ENCODE results near the gene PACRG. TPM values are rescaled to one million over a fixed set of nuclear protein-coding genes. Genes with fewer than 3 reads are reported as not detected.

Gene PACRG
- polyA plus RNA-seq, 1 of the 3 experiments (the other 2 are of a cell fraction): 0.56 TPM

DNA sequence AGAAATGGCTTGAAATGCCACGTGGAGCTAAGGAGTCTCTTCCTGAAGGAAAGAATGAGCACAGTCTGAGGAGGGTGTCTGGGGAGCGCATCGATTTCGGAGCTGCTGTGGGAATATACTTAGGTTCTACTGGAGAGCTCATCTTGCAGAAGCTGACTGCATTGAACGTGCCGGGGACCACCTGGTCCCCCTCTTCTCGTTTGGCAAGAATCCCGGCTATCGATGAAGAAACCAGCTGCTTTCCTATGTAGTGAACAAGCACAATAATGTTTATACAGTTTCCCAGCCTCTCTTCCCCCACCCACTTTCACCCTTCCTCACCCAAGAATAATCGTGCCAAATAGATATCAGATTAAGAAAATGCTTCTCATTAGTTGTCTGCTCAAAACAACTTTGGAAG, 242.5 kb downstream of the PACRG start:
- ChIA-PET CTCF (no interaction called here), POLR2A (no interaction called here)
- Histone ChIP-seq H3K4me2 (no peak overlapping the region), H3K27ac (ENCODE audit: low read depth in 2 of 2, low read length in 1 of 2) (no peak overlapping the region), H3K27me3 (ENCODE audit: insufficient read depth) (no peaks in the 10 kb centered on the region), H3K36me3 (replicated peaks in 1 of 2; ENCODE audit: control insufficient read depth in 1 of 2, insufficient read depth in 2 of 2, low read length in 1 of 2) (no peaks in the 10 kb centered on the region), H3K9me2 (no peaks in the 10 kb centered on the region), H3K4me1 (ENCODE audit: control insufficient read depth in 1 of 2, insufficient read depth in 2 of 2, low read depth in 1 of 2, low read length in 1 of 2) (peaks cover 0 to under 1% of the 10 kb centered on the region in 2 experiments; a peak in 1 of 4 replicates), H3K9ac (no peak overlapping the region), H3K4me3 (ENCODE audit: low read depth in 2 of 2, low read length in 1 of 2) (no peak overlapping the region), H2AFZ (ENCODE audit: low read depth) (no peak overlapping the region), H3K79me2 (ENCODE audit: insufficient read depth) (no peaks in the 10 kb centered on the region), H4K20me1 (ENCODE audit: insufficient read depth) (no peaks in the 10 kb centered on the region), H3K9me3 (no peaks in the 10 kb centered on the region), H3F3A (replicated peaks; ENCODE audit: insufficient read depth) (peaks cover 1% of the 10 kb centered on the region)
- no peak for DNase-seq
- WGBS (ENCODE audit: low lambda C conversion rate): 76% methylated on average over 10 of the region's 10 CpGs
- TF ChIP-seq POLR2AphosphoS5 (IDR thresholded peaks at IDR 0.05; ENCODE audit: low read depth, low read length) (no peak), MXI1 (IDR thresholded peaks at IDR 0.05; ENCODE audit: low read depth, low read length) (no peak), TEAD4 (IDR thresholded peaks at IDR 0.05; ENCODE audit: borderline replicate concordance, insufficient read depth) (no peak), GABPA (IDR thresholded peaks at IDR 0.05; ENCODE audit: low read depth) (no peak), EZH2phosphoT487 (IDR thresholded peaks at IDR 0.05; ENCODE audit: borderline replicate concordance, low read depth) (no peak), NRF1 (IDR thresholded peaks at IDR 0.05; ENCODE audit: low read depth, low read length) (no peak)

DNA sequence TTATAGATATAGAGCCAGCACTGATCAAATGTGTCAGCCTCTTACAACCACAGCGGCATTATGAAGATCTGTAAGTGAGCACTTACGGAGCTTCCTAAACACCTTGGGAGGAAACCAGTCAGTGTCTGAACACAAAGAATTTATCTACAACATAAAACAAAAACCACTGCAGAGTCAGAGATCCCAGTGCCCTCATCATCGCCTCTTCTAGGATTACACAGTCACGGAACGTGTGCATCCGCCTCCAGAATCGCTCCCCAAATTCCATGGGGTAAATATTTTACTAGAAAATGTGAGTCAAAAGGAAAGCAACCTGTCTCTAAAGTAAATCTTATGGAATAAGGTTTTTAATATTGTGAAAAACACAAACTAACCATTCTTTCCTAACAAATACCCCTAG, 243.6 kb downstream of the PACRG start:
- Histone ChIP-seq H3K79me2 (ENCODE audit: insufficient read depth) (no peaks in the 10 kb centered on the region), H3K4me1 (ENCODE audit: control insufficient read depth in 1 of 2, insufficient read depth in 2 of 2, low read depth in 1 of 2, low read length in 1 of 2) (no peaks in the 10 kb centered on the region; a peak in 1 of 4 replicates), H3K9me3 (no peaks in the 10 kb centered on the region), H3K27ac (ENCODE audit: low read depth in 2 of 2, low read length in 1 of 2) (no peak overlapping the region), H3K9me2 (no peaks in the 10 kb centered on the region), H3F3A (replicated peaks; ENCODE audit: insufficient read depth) (no peaks in the 10 kb centered on the region), H3K36me3 (replicated peaks in 1 of 2; ENCODE audit: control insufficient read depth in 1 of 2, insufficient read depth in 2 of 2, low read length in 1 of 2) (no peaks in the 10 kb centered on the region), H4K20me1 (ENCODE audit: insufficient read depth) (no peaks in the 10 kb centered on the region), H3K4me2 (no peak overlapping the region), H3K27me3 (ENCODE audit: insufficient read depth) (no peaks in the 10 kb centered on the region), H2AFZ (ENCODE audit: low read depth) (no peak overlapping the region), H3K4me3 (ENCODE audit: low read depth in 2 of 2, low read length in 1 of 2) (no peak overlapping the region), H3K9ac (no peak overlapping the region)
- ChIA-PET POLR2A (no interaction called here), CTCF (interaction anchor here (0.6 kb wide), 1 partner anchor 43 kb away, joined by 3 read pairs; no protein-coding TSS in a partner anchor)
- no peak for DNase-seq
- 87% methylated on average over 7 of the region's 7 CpGs for WGBS (ENCODE audit: low lambda C conversion rate)
- no peak for TF ChIP-seq TCF12 (IDR thresholded peaks at IDR 0.05)
- TF ChIP-seq JUND (IDR thresholded peaks at IDR 0.05): no peak
- no peak for TF ChIP-seq GABPA (IDR thresholded peaks at IDR 0.05; ENCODE audit: low read depth)
- TF ChIP-seq, protein P1, sequence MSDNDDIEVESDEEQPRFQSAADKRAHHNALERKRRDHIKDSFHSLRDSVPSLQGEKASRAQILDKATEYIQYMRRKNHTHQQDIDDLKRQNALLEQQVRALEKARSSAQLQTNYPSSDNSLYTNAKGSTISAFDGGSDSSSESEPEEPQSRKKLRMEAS (IDR thresholded peaks at IDR 0.05; ENCODE audit: low read depth): no peak
- TF ChIP-seq CHD2 (IDR thresholded peaks at IDR 0.05; ENCODE audit: low read length, partially characterized antibody): no peak
- no peak for TF ChIP-seq FOSL2 (IDR thresholded peaks at IDR 0.05; ENCODE audit: borderline replicate concordance, low read depth)
- TF ChIP-seq, protein P2, sequence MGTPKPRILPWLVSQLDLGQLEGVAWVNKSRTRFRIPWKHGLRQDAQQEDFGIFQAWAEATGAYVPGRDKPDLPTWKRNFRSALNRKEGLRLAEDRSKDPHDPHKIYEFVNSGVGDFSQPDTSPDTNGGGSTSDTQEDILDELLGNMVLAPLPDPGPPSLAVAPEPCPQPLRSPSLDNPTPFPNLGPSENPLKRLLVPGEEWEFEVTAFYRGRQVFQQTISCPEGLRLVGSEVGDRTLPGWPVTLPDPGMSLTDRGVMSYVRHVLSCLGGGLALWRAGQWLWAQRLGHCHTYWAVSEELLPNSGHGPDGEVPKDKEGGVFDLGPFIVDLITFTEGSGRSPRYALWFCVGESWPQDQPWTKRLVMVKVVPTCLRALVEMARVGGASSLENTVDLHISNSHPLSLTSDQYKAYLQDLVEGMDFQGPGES (IDR thresholded peaks at IDR 0.05; ENCODE audit: low read depth, low read length): no peak
- TF ChIP-seq NFIC (IDR thresholded peaks at IDR 0.05; ENCODE audit: borderline replicate concordance): no peak
- TF ChIP-seq TEAD4 (IDR thresholded peaks at IDR 0.05; ENCODE audit: borderline replicate concordance, insufficient read depth): no peak
- no peak for TF ChIP-seq RAD21 (IDR thresholded peaks at IDR 0.05; ENCODE audit: low read length)
- no peak for TF ChIP-seq POLR2AphosphoS5 (IDR thresholded peaks at IDR 0.05; ENCODE audit: low read depth, low read length)
- TF ChIP-seq, protein P3, sequence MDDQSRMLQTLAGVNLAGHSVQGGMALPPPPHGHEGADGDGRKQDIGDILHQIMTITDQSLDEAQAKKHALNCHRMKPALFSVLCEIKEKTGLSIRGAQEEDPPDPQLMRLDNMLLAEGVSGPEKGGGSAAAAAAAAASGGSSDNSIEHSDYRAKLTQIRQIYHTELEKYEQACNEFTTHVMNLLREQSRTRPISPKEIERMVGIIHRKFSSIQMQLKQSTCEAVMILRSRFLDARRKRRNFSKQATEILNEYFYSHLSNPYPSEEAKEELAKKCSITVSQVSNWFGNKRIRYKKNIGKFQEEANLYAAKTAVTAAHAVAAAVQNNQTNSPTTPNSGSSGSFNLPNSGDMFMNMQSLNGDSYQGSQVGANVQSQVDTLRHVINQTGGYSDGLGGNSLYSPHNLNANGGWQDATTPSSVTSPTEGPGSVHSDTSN (IDR thresholded peaks at IDR 0.05): no peak
- no peak for TF ChIP-seq MEF2A (IDR thresholded peaks at IDR 0.05; ENCODE audit: borderline replicate concordance, low read depth)
- TF ChIP-seq RXRA (IDR thresholded peaks at IDR 0.05; ENCODE audit: borderline replicate concordance, low read depth): no peak
- TF ChIP-seq, protein P4, sequence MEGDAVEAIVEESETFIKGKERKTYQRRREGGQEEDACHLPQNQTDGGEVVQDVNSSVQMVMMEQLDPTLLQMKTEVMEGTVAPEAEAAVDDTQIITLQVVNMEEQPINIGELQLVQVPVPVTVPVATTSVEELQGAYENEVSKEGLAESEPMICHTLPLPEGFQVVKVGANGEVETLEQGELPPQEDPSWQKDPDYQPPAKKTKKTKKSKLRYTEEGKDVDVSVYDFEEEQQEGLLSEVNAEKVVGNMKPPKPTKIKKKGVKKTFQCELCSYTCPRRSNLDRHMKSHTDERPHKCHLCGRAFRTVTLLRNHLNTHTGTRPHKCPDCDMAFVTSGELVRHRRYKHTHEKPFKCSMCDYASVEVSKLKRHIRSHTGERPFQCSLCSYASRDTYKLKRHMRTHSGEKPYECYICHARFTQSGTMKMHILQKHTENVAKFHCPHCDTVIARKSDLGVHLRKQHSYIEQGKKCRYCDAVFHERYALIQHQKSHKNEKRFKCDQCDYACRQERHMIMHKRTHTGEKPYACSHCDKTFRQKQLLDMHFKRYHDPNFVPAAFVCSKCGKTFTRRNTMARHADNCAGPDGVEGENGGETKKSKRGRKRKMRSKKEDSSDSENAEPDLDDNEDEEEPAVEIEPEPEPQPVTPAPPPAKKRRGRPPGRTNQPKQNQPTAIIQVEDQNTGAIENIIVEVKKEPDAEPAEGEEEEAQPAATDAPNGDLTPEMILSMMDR (IDR thresholded peaks at IDR 0.05): no peak
- no peak for TF ChIP-seq FOXM1 (IDR thresholded peaks at IDR 0.05; ENCODE audit: low read depth)
